Measurements from ENCODE around the gene FAIM2. TPM values are rescaled to one million over a fixed set of nuclear protein-coding genes. Genes with fewer than 3 reads are reported as not detected.

The FAIM2 gene
- total RNA-seq, 2 experiments from 2014 or later = 0.53 to 0.91 TPM

- no peak overlapping the region for H3K27ac Mint-ChIP-seq
- ATAC-seq = no peak
- no peaks in the 10 kb centered on the region for H3K9me3 Mint-ChIP-seq (ENCODE audit: low read depth)
- CTCF ChIA-PET = interaction anchor here (0.7 to 1.3 kb wide), 4 partner anchors 12 to 280 kb away, joined by 3 to 8 read pairs (median 4); no protein-coding TSS in a partner anchor
- H3K27me3 Mint-ChIP-seq = no peaks in the 10 kb centered on the region
- no peaks in the 10 kb centered on the region for H3K4me1 Mint-ChIP-seq
- DNase-seq = no peak
- H3K4me3 Mint-ChIP-seq = no peak overlapping the region
- intact Hi-C loops (cut with DNase I, micrococcal nuclease) = no loop called here
- POLR2A ChIA-PET = interaction anchor here (0.6 kb wide), 1 partner anchor 315 kb away, joined by 3 read pairs; no protein-coding TSS in a partner anchor
- no peaks in the 10 kb centered on the region for H3K36me3 Mint-ChIP-seq (ENCODE audit: low read depth)
Measured at GRCh38 chr12:49916129-49916919, 12.6 kb upstream of the FAIM2 start.

- H3K4me1 Mint-ChIP-seq = no peaks in the 10 kb centered on the region
- ChIA-PET CTCF (interaction anchor here (0.5 to 1.3 kb wide), 3 partner anchors 55 to 136 kb away, joined by 3 to 5 read pairs (median 3); no protein-coding TSS in a partner anchor), POLR2A (interaction anchor here (0.7 kb wide), 1 partner anchor 171 kb away, joined by 3 read pairs; the partner anchor contains the start of gene TMBIM6)
- intact Hi-C loops (cut with DNase I, micrococcal nuclease) = no loop called here
- no peaks in the 10 kb centered on the region for H3K27me3 Mint-ChIP-seq
- no peaks in the 10 kb centered on the region for H3K9me3 Mint-ChIP-seq (ENCODE audit: low read depth)
- H3K27ac Mint-ChIP-seq = no peak overlapping the region
- DNase-seq = no peak
- no peak for ATAC-seq
- no peak overlapping the region for H3K4me3 Mint-ChIP-seq
- no peaks in the 10 kb centered on the region for H3K36me3 Mint-ChIP-seq (ENCODE audit: low read depth)
Measured at GRCh38 chr12:49912345-49913255, 8.9 kb upstream of the FAIM2 start.

GRCh38 chr12:49911213-49911605 lies 7.5 kb upstream of the FAIM2 start:
- ATAC-seq (no peak), DNase-seq (no peak)
- intact Hi-C loops (cut with DNase I, micrococcal nuclease) = no loop called here
- Mint-ChIP-seq H3K4me3 (no peak overlapping the region), H3K36me3 (ENCODE audit: low read depth) (no peaks in the 10 kb centered on the region), H3K9me3 (ENCODE audit: low read depth) (no peaks in the 10 kb centered on the region), H3K27me3 (no peaks in the 10 kb centered on the region), H3K4me1 (no peaks in the 10 kb centered on the region), H3K27ac (no peak overlapping the region)
- CTCF ChIA-PET = interaction anchor here (0.6 to 1.3 kb wide), 2 partner anchors 56 to 102 kb away, joined by 3 to 5 read pairs; no protein-coding TSS in a partner anchor
- POLR2A ChIA-PET = no interaction called here

- intact Hi-C loops (cut with DNase I, micrococcal nuclease) = no loop called here
- ChIA-PET POLR2A (no interaction called here), CTCF (interaction anchor here (1.0 to 1.4 kb wide), 2 partner anchors 38 to 222 kb away, joined by 3 read pairs; no protein-coding TSS in a partner anchor)
- H3K9me3 Mint-ChIP-seq (ENCODE audit: low read depth) = no peaks in the 10 kb centered on the region
- H3K27ac Mint-ChIP-seq = no peak overlapping the region
- ATAC-seq (no peak), DNase-seq (no peak)
- no peak overlapping the region for H3K4me3 Mint-ChIP-seq
- H3K36me3 Mint-ChIP-seq (ENCODE audit: low read depth) = no peaks in the 10 kb centered on the region
- peaks cover 3% of the 10 kb centered on the region for H3K4me1 Mint-ChIP-seq
- H3K27me3 Mint-ChIP-seq = no peaks in the 10 kb centered on the region
Measured at GRCh38 chr12:49910331-49911212, 6.9 kb upstream of the FAIM2 start.

GRCh38 chr12:49909826-49910225 lies 6.1 kb upstream of the FAIM2 start:
- Mint-ChIP-seq H3K4me1 (peaks cover 3% of the 10 kb centered on the region), H3K36me3 (ENCODE audit: low read depth) (no peaks in the 10 kb centered on the region), H3K27ac (no peak overlapping the region), H3K4me3 (no peak overlapping the region), H3K27me3 (no peaks in the 10 kb centered on the region), H3K9me3 (ENCODE audit: low read depth) (no peaks in the 10 kb centered on the region)
- POLR2A ChIA-PET = no interaction called here
- DNase-seq (peak; percentile 27), ATAC-seq (peak; percentile 39)
- CTCF ChIA-PET = interaction anchor here (1.0 to 1.4 kb wide), 2 partner anchors 39 to 222 kb away, joined by 3 read pairs; no protein-coding TSS in a partner anchor
- intact Hi-C loops (cut with DNase I, micrococcal nuclease) = no loop called here

- no peak overlapping the region for H3K4me3 Mint-ChIP-seq
- peaks cover 6% of the 10 kb centered on the region for H3K4me1 Mint-ChIP-seq
- ChIA-PET POLR2A (no interaction called here), CTCF (interaction anchor here (1.0 to 1.4 kb wide), 2 partner anchors 39 to 223 kb away, joined by 3 read pairs; no protein-coding TSS in a partner anchor)
- intact Hi-C loops (cut with DNase I, micrococcal nuclease) = no loop called here
- ATAC-seq = no peak
- H3K9me3 Mint-ChIP-seq (ENCODE audit: low read depth) = no peaks in the 10 kb centered on the region
- no peaks in the 10 kb centered on the region for H3K27me3 Mint-ChIP-seq
- DNase-seq = no peak
- no peaks in the 10 kb centered on the region for H3K36me3 Mint-ChIP-seq (ENCODE audit: low read depth)
- H3K27ac Mint-ChIP-seq = no peak overlapping the region
Measured at GRCh38 chr12:49909356-49909755, 5.7 kb upstream of the FAIM2 start.

GRCh38 chr12:49907352-49907751 lies 3.7 kb upstream of the FAIM2 start:
- no peak overlapping the region for H3K4me3 Mint-ChIP-seq
- no peaks in the 10 kb centered on the region for H3K9me3 Mint-ChIP-seq (ENCODE audit: low read depth)
- ChIA-PET CTCF (interaction anchor here (1.5 to 3.8 kb wide), 3 partner anchors 14 to 60 kb away, joined by 6 to 16 read pairs (median 12); no protein-coding TSS in a partner anchor), POLR2A (no interaction called here)
- intact Hi-C loops (cut with DNase I, micrococcal nuclease) = no loop called here
- no peak for ATAC-seq
- H3K27me3 Mint-ChIP-seq = no peaks in the 10 kb centered on the region
- no peak overlapping the region for H3K27ac Mint-ChIP-seq
- DNase-seq = no peak
- H3K36me3 Mint-ChIP-seq (ENCODE audit: low read depth) = no peaks in the 10 kb centered on the region
- peaks cover 13% of the 10 kb centered on the region for H3K4me1 Mint-ChIP-seq

GRCh38 chr12:49905718-49906314 lies 2.1 kb upstream of the FAIM2 start:
- H3K4me3 Mint-ChIP-seq = no peak overlapping the region
- no peak overlapping the region for H3K27ac Mint-ChIP-seq
- no peak for ATAC-seq
- H3K9me3 Mint-ChIP-seq (ENCODE audit: low read depth) = no peaks in the 10 kb centered on the region
- intact Hi-C loops (cut with DNase I, micrococcal nuclease) = no loop called here
- H3K4me1 Mint-ChIP-seq = peaks cover 13% of the 10 kb centered on the region
- ChIA-PET CTCF (interaction anchor here (0.5 to 3.8 kb wide), 5 partner anchors 38 to 563 kb away, joined by 3 to 16 read pairs (median 6); no protein-coding TSS in a partner anchor), POLR2A (no interaction called here)
- no peaks in the 10 kb centered on the region for H3K27me3 Mint-ChIP-seq
- DNase-seq = no peak
- no peaks in the 10 kb centered on the region for H3K36me3 Mint-ChIP-seq (ENCODE audit: low read depth)

GRCh38 chr12:49904601-49905000 lies 901 bp upstream of the FAIM2 start:
- CTCF ChIA-PET = interaction anchor here (0.6 to 3.8 kb wide), 4 partner anchors 37 to 781 kb away, joined by 4 to 16 read pairs (median 4); partner anchors contain the start of gene BCDIN3D
- DNase-seq (no peak), ATAC-seq (no peak)
- intact Hi-C loops (cut with DNase I, micrococcal nuclease) = no loop called here
- H3K9me3 Mint-ChIP-seq (ENCODE audit: low read depth) = no peaks in the 10 kb centered on the region
- no peak overlapping the region for H3K27ac Mint-ChIP-seq
- peaks cover 13% of the 10 kb centered on the region for H3K4me1 Mint-ChIP-seq
- H3K4me3 Mint-ChIP-seq = peak overlapping the region; percentile 55
- no peaks in the 10 kb centered on the region for H3K36me3 Mint-ChIP-seq (ENCODE audit: low read depth)
- POLR2A ChIA-PET = interaction anchor here (0.6 kb wide), 1 partner anchor 537 kb away, joined by 4 read pairs; the partner anchor contains the start of gene SPATS2
- no peaks in the 10 kb centered on the region for H3K27me3 Mint-ChIP-seq

- Mint-ChIP-seq H3K36me3 (ENCODE audit: low read depth) (no peaks in the 10 kb centered on the region), H3K4me1 (peaks cover 13% of the 10 kb centered on the region), H3K4me3 (peak overlapping the region; percentile 57), H3K9me3 (ENCODE audit: low read depth) (no peaks in the 10 kb centered on the region), H3K27ac (no peak overlapping the region), H3K27me3 (no peaks in the 10 kb centered on the region)
- DNase-seq (peak; percentile 13), ATAC-seq (no peak)
- ChIA-PET CTCF (no interaction called here), POLR2A (no interaction called here)
- intact Hi-C loops (cut with DNase I, micrococcal nuclease) = no loop called here
Measured at GRCh38 chr12:49903351-49903699, 375 bp downstream of the FAIM2 start.
